Skeletal muscle tissue (tissue), 4 donors: ENCODE data around the gene IRF5. TPM values are rescaled to one million over a fixed set of nuclear protein-coding genes. Genes with fewer than 3 reads are reported as not detected.

ENCODE experiments used
- H3K27ac ChIP-seq: one replicate; pipeline ENCODE4 v1.7.0; 2013; ENCODE audit warnings: mild to moderate bottlenecking, low read depth, low read length, inconsistent platforms
- H3K27me3 ChIP-seq, 3 donors: one replicate each; pipeline ENCODE4 v1.7.0; 2013; ENCODE audit warnings: low read length in 3 of 3; ENCODE audit not compliant: control insufficient read depth in 3 of 3, insufficient read depth in 3 of 3
- H3K36me3 ChIP-seq, 3 donors: one replicate each; pipeline ENCODE4 v1.7.0; 2013; ENCODE audit warnings: low read length in 3 of 3; ENCODE audit not compliant: control insufficient read depth in 3 of 3, insufficient read depth in 3 of 3
- H3K4me1 ChIP-seq, 3 donors: one replicate each; pipeline ENCODE4 v1.7.0; 2013; ENCODE audit warnings: low read length in 3 of 3, mild to moderate bottlenecking in 3 of 3; ENCODE audit not compliant: control insufficient read depth in 3 of 3, insufficient read depth in 3 of 3
- H3K4me3 ChIP-seq, 3 donors: one replicate each; pipeline ENCODE4 v1.7.0; 2013; ENCODE audit warnings: low read length in 3 of 3
- H3K9ac ChIP-seq, 3 donors: one replicate each; pipeline ENCODE4 v1.7.0; 2013; ENCODE audit warnings: low read length in 3 of 3, mild to moderate bottlenecking in 3 of 3, moderate library complexity in 2 of 3, low read depth in 1 of 3
- H3K9me3 ChIP-seq, 3 donors: one replicate each; pipeline ENCODE4 v1.7.0; 2013; ENCODE audit warnings: low read length in 3 of 3; ENCODE audit not compliant: control insufficient read depth in 3 of 3
- total RNA-seq: library from RNA; depleted of rRNA; stranded (reverse); fragments of >200 nt; gene quantifications from one replicate; pipeline ENCODE4 v1.2.3, GENCODE V29; 2014
- donor health status: Osteomylitis.

Gene IRF5
- total RNA-seq, 1 donor from 2014 or later, result 2.6 TPM

DNA sequence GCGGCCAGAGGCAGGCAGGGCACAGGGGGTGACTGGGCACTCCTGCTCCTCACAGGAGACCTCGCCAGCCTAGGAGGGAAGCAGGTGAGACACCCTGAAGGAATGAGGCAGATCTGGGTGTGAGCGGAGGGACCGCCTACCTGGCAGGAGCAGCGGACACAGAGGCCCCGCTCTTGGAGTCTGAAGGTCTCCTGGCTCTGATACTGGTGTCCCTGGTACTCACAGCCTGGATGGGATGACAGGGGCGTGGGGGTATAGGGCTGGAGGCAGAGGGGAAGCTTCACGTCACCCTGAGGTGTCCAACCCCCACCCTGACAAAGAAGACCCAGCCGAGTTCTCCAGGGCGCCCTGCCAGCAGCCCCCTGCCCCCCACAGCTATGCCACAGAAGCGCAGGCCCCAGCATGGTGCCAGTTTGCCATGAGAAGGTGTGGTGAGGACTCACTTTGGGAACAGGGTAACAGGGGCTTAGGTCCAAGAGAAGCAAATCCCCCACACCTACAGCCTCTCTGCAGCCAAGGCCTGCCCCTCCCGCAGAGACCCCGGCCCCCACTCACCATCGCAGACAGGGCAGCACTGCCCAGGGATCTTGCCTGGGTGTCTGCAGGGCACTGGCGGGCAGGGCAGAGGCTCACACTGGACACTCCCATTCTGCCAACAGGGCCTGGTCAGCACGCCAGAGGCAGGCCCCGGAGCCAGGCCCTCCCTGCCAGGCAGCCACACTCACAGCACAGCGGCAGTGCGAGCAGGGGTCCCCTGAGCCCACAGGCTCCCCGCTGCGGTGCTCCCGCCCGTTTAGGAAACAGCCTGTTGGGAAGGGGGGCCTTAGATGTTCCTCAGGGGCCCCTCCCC lies 44.3 kb upstream of the IRF5 start:
- Histone ChIP-seq H3K4me1 (no peaks in the 10 kb centered on the region), H3K27me3 (peaks cover 9 to 16% (median 16%) of the 10 kb centered on the region in 3 donors), H3K36me3 (no peaks in the 10 kb centered on the region), H3K9ac (no peak overlapping the region), H3K4me3 (no peak overlapping the region), H3K9me3 (no peaks in the 10 kb centered on the region), H3K27ac (no peak overlapping the region)

DNA sequence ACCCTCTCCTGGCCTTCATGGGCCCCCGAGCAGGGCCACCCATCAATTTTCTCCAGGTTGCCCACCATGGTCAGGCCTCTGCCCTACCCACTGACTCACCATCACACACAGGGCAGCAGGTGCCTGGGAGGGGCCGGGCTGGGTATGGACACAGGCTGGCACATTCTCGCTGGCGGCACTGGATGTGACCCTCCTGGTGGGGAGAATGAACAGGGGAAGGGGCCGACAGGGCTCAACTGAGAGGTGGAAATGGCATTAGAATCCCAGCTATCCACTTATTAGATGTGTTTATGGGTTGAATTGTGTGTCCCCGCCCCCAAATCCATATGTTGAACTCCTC lies 43.7 kb upstream of the IRF5 start:
- peaks cover 9 to 16% (median 10%) of the 10 kb centered on the region in 3 donors for H3K27me3 ChIP-seq
- no peak overlapping the region for H3K9ac ChIP-seq
- H3K9me3 ChIP-seq, result no peaks in the 10 kb centered on the region
- H3K27ac ChIP-seq, result no peak overlapping the region
- H3K4me1 ChIP-seq, result no peaks in the 10 kb centered on the region
- no peaks in the 10 kb centered on the region for H3K36me3 ChIP-seq
- no peak overlapping the region for H3K4me3 ChIP-seq

DNA sequence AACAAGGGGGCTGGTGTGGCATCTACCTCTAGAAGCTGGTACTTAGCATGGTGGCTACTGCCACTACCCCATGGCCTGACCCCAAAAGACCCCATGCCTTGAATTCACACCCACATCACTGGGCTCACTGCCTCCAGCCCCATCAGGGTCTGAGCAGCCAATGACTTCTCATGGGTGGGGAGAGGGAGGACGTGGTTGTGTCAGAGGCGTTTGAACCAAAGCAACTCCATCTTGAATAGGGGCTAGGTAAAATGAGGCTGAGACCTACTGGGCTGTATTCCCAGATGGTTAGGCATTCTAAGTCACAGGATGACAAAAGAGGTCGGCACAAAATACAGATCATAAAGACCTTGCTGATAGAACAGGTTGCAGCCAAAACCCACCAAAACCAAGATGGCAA lies 42.4 kb upstream of the IRF5 start:
- Histone ChIP-seq H3K27me3 (peaks cover 5 to 12% (median 5%) of the 10 kb centered on the region in 3 donors), H3K27ac (no peak overlapping the region), H3K4me1 (no peaks in the 10 kb centered on the region), H3K9ac (no peak overlapping the region), H3K9me3 (peaks cover 0 to 2% (median 0%) of the 10 kb centered on the region in 3 donors), H3K36me3 (no peaks in the 10 kb centered on the region), H3K4me3 (no peak overlapping the region)

DNA sequence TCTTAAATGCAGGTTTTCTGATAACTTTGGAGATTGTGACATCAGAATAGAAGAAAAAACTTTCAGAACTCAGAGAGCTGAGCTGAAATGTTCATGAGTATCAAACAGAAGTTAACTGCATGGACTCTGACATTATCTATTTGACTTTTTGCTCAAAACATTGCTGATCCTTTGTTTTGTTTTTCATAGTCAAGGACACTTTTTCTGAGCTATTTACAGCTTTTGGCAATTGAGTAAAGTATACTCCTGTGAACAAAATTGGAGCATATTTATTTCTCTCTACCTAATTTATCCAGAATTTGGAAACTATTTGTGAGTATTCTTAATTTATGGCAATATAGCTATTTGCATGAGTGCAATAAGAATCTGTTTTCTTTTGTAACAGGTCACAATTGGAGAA lies 38.3 kb upstream of the IRF5 start:
- H3K36me3 ChIP-seq, result no peaks in the 10 kb centered on the region
- H3K4me3 ChIP-seq, result no peak overlapping the region
- H3K9me3 ChIP-seq, result peaks cover 0 to 2% (median 0%) of the 10 kb centered on the region in 3 donors
- H3K4me1 ChIP-seq, result no peaks in the 10 kb centered on the region
- no peak overlapping the region for H3K27ac ChIP-seq
- peaks cover 0 to 5% (median 0%) of the 10 kb centered on the region in 3 donors for H3K27me3 ChIP-seq
- H3K9ac ChIP-seq, result no peak overlapping the region

DNA sequence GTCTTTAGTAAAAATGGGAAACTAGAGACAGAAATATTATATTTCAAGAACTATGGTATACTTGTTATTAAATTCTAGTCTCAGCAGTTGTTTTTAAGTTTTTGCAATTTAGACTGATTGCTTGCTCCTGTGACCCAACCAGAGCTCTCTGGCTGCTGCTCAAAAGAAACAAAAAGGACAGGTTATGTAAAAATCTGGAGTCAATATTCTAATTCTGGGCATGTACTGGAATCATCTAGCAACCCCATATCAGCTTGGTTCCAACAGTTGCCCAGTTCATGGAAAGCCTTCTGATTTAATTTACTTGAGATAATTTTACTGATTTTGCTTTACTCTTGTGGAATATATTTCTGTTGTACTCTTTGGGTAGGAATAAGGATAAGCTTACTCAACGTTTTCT lies 37.5 kb upstream of the IRF5 start:
- H3K36me3 ChIP-seq, result no peaks in the 10 kb centered on the region
- no peak overlapping the region for H3K27ac ChIP-seq
- no peaks in the 10 kb centered on the region for H3K4me1 ChIP-seq
- H3K9me3 ChIP-seq, result peaks cover 0 to 2% (median 0%) of the 10 kb centered on the region in 3 donors
- H3K4me3 ChIP-seq, result no peak overlapping the region
- peaks cover 0 to 8% (median 0%) of the 10 kb centered on the region in 3 donors for H3K27me3 ChIP-seq
- H3K9ac ChIP-seq, result no peak overlapping the region

DNA sequence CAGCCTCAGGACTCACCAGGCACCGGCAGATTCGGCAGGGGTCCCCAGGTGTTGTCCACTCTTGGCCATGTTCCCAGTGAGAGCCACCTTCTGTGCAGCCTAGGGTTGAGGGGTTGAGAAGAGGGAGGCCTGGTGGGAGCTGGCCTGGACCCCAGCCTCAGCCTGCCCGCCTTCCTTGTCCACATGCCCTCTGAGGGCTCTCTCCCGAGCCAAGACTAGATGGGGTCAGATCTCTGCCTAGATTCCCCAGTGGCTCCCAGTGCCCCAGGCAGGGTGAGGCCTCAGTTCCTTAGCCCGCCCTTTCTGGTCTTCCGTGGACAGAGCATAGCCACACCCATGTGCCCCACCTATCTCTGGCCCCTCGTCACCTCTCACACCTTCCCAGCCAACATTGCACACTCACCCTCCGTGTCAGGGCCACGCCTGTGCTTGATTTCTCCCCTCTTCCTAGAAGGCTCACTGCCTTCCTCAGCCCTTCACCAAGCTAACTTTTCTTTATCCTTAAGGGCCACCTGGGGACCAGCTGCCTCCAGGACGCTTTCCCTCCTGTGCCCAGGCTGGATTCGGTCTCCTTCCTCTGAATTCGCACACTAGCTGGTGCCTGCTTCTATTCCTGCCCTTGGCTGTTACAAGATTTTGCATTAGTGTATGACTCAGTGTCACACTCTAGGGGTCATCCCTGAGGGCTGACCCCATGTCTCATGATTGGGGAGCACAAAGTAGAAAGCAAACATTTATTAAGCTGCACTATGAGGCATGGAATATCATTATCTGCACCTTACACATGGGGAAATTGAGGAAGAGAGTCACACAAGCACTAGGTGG lies 34.8 kb upstream of the IRF5 start:
- Histone ChIP-seq H3K9ac (no peak overlapping the region), H3K9me3 (peaks cover 0 to 2% (median 0%) of the 10 kb centered on the region in 3 donors), H3K4me1 (no peaks in the 10 kb centered on the region), H3K36me3 (no peaks in the 10 kb centered on the region), H3K4me3 (no peak overlapping the region), H3K27ac (no peak overlapping the region), H3K27me3 (peaks cover 5 to 13% (median 7%) of the 10 kb centered on the region in 3 donors)

DNA sequence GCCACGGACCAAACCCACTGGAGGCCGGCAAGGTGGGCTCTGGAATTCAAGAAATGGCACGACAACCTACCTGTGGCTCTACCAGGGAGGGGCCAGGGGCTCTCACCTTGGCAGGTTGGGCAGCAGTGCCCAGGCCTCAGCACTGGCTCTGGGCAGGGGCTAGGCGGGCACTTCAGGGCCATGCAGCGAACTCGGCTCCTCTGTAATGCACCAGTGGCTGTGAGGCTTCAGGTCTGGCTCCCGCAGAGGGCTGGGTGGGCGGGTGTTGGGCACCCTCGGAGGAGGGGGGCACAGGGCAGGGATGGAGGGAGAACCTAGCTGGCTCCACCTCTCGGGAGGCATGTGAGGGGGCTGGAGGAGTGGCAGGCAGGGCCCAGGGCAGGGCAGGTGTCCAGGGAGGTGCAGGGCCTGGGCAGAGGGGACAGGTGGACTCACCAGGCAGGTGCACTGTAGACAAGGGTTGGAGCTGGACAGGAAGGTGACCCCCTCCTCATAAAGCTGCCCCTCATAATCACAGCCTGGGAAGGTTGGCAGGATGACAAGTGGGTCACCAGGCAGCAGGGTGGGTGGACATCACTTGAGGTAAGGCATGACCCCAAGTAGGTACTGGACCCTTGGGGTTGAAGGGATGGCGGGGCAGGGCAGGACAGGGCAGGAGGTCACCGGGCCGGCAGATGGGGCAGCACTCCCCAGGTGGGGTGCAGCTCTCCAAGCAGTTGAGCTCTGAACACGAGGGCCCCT lies 33.9 kb upstream of the IRF5 start:
- no peaks in the 10 kb centered on the region for H3K36me3 ChIP-seq
- H3K9ac ChIP-seq, result no peak overlapping the region
- H3K4me3 ChIP-seq, result no peak overlapping the region
- H3K27ac ChIP-seq, result no peak overlapping the region
- peaks cover 11 to 20% (median 13%) of the 10 kb centered on the region in 3 donors for H3K27me3 ChIP-seq
- H3K9me3 ChIP-seq, result peaks cover 0 to 2% (median 0%) of the 10 kb centered on the region in 3 donors
- no peaks in the 10 kb centered on the region for H3K4me1 ChIP-seq

DNA sequence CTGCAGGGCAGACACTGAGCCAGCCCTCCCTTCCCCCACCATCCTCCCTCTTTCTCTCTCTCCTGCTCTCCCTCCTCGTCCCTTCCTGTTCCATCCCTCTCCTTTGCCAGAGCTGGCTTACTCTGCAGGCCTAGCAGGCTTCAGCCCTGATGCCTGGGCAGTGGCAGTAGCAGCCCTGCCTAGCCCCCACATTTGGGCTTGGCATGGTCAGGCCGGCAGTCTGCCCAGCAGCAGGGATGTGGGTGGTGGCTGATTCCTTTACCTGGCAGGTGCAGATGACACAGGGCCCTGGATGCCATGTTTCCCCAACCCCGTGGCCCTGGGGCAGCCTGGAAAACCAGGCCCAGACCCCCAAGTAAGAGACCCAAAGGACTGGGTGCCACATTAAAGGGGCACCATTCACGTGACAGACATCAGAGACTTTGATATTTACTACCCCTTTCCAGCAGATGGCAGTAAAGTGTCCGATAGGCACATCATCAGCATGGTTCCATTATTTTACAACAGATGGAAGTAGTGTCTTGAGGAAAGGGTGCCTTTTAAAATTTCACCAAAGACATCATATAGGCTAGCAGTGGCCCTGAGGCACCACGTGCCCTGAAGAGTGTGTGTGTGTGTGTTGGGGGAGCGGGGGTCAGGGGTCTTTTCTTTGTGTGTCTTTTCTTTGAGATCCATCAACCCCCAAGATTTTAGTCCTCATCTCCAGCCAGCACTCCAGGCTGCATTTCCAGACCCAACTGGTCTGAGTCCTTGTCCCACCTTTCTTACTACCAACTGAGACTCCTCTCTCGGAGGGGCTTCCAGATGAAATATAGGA lies 33.1 kb upstream of the IRF5 start:
- H3K36me3 ChIP-seq, result no peaks in the 10 kb centered on the region
- H3K27ac ChIP-seq, result no peak overlapping the region
- H3K4me3 ChIP-seq, result no peak overlapping the region
- H3K4me1 ChIP-seq, result no peaks in the 10 kb centered on the region
- H3K9ac ChIP-seq, result no peak overlapping the region
- H3K27me3 ChIP-seq, result peaks cover 16 to 28% (median 21%) of the 10 kb centered on the region in 3 donors
- peaks cover 0 to 2% (median 0%) of the 10 kb centered on the region in 3 donors for H3K9me3 ChIP-seq
